ENCODE results near the gene ARHGAP6. TPM values are rescaled to one million over a fixed set of nuclear protein-coding genes. Genes with fewer than 3 reads are reported as not detected.

Gene ARHGAP6
- total RNA-seq, 1 donor from 2014 or later = 33.6 TPM

DNA sequence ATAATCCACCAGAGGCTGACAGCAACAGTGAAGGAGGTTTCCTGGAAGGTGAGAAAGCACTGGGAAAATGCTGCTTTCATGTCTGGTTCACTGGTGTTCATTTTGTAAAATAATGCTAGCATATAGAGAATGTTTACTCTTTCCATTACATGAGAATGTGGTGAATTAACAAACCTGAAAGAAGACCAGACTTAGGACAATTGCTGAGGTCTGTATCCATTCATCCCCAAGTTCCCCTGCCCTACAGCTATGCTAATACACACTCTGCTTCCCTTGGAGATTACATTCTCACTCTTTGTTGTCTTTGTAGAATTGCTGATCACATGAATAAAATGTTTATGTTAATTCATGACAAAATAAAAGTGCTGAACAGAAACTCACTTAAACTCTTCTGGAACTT lies 99.5 kb downstream of the ARHGAP6 start:
- Histone ChIP-seq H3K27ac (no peak overlapping the region), H3K27me3 (no peaks in the 10 kb centered on the region), H3K4me1 (no peaks in the 10 kb centered on the region), H3K4me3 (no peak overlapping the region), H3K36me3 (no peaks in the 10 kb centered on the region), H3K9me3 (no peaks in the 10 kb centered on the region)
- no peak for DNase-seq (ENCODE audit: low spot score in 2 of 2)
- TF ChIP-seq, protein P1, sequence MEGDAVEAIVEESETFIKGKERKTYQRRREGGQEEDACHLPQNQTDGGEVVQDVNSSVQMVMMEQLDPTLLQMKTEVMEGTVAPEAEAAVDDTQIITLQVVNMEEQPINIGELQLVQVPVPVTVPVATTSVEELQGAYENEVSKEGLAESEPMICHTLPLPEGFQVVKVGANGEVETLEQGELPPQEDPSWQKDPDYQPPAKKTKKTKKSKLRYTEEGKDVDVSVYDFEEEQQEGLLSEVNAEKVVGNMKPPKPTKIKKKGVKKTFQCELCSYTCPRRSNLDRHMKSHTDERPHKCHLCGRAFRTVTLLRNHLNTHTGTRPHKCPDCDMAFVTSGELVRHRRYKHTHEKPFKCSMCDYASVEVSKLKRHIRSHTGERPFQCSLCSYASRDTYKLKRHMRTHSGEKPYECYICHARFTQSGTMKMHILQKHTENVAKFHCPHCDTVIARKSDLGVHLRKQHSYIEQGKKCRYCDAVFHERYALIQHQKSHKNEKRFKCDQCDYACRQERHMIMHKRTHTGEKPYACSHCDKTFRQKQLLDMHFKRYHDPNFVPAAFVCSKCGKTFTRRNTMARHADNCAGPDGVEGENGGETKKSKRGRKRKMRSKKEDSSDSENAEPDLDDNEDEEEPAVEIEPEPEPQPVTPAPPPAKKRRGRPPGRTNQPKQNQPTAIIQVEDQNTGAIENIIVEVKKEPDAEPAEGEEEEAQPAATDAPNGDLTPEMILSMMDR (IDR thresholded peaks at IDR 0.05) = no peak
- intact Hi-C loops (cut with DNase I) = loop anchor here (10.0 kb wide), 1 partner anchor 59 kb away; no protein-coding TSS in a partner anchor

DNA sequence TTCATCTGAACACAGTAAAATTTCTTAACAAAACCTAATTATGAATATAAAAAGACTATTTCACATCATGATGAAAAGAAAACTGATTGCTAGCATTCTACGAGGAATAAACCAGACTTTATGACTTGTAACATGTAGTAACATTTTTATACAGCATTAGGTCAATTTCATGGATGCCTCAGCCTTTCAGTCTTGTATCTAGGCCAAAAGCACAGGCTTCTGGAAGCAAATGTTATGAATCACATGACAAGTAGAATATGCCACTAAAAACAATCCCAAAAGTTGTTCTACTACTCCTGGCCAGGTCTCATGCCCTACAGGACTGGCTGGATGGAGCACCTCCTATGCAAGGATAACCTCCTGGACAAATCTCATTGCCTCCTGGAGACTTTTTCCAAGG lies 101.2 kb downstream of the ARHGAP6 start:
- H3K27me3 ChIP-seq = no peaks in the 10 kb centered on the region
- H3K4me1 ChIP-seq = no peaks in the 10 kb centered on the region
- no peak for DNase-seq (ENCODE audit: low spot score in 2 of 2)
- H3K4me3 ChIP-seq = no peak overlapping the region
- TF ChIP-seq, protein P1 (IDR thresholded peaks at IDR 0.05) = no peak
- H3K27ac ChIP-seq = no peak overlapping the region
- intact Hi-C loops (cut with DNase I) = loop anchor here (10.0 kb wide), 1 partner anchor 60 kb away; no protein-coding TSS in a partner anchor
- H3K36me3 ChIP-seq = no peaks in the 10 kb centered on the region
- no peaks in the 10 kb centered on the region for H3K9me3 ChIP-seq

DNA sequence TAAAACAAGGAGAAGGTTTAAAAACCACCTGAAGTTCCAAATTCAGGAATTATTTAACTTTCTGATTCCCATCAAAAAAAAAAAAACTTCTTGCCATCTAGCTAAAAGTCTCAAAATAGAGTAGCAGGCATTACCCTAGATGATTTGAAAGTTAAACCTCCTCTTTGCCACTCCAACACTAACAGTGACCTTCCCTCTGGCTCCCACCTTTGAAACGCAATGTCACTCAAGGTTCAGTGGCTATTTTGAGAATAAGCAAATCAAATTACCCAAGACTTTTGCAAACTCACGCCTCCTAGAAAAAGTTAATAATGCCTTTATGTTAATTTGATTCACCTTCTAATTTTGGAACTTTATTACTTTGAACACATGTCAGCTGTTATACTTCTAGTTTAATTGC lies 103.2 kb downstream of the ARHGAP6 start:
- no peaks in the 10 kb centered on the region for H3K27me3 ChIP-seq
- intact Hi-C loops (cut with DNase I) = loop anchor here (10.0 kb wide), 1 partner anchor 62 kb away; no protein-coding TSS in a partner anchor
- no peaks in the 10 kb centered on the region for H3K36me3 ChIP-seq
- no peak overlapping the region for H3K27ac ChIP-seq
- TF ChIP-seq, protein P1 (IDR thresholded peaks at IDR 0.05) = no peak
- H3K4me3 ChIP-seq = no peak overlapping the region
- DNase-seq (ENCODE audit: low spot score in 2 of 2) = no peak
- H3K9me3 ChIP-seq = no peaks in the 10 kb centered on the region
- no peaks in the 10 kb centered on the region for H3K4me1 ChIP-seq

DNA sequence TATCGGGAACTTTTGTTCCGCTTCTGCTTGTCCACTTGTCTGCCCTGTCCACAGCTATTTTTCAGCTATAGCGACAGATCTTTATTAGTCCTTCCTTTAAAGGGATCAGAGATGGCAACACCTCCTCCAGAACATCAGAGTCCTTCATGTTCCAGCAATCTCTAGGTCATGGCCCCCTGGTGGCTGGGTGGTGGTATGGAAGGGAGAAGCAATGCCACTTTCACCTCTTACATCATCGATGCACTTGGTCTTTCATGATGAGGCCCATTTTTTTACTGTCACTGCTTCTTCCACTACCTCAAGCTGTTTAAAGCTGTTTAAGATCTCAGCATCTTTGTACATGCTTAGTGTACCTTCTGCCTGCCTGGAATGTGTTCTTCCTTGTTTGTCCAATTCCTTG lies 106.7 kb downstream of the ARHGAP6 start:
- H3K27me3 ChIP-seq = no peaks in the 10 kb centered on the region
- no peaks in the 10 kb centered on the region for H3K4me1 ChIP-seq
- H3K36me3 ChIP-seq = no peaks in the 10 kb centered on the region
- intact Hi-C loops (cut with DNase I) = no loop called here
- no peak for DNase-seq (ENCODE audit: low spot score in 2 of 2)
- TF ChIP-seq, protein P1 (IDR thresholded peaks at IDR 0.05) = peak in 1 of 3 experiments; percentile 14
- no peak overlapping the region for H3K27ac ChIP-seq
- H3K4me3 ChIP-seq = no peak overlapping the region
- no peaks in the 10 kb centered on the region for H3K9me3 ChIP-seq

DNA sequence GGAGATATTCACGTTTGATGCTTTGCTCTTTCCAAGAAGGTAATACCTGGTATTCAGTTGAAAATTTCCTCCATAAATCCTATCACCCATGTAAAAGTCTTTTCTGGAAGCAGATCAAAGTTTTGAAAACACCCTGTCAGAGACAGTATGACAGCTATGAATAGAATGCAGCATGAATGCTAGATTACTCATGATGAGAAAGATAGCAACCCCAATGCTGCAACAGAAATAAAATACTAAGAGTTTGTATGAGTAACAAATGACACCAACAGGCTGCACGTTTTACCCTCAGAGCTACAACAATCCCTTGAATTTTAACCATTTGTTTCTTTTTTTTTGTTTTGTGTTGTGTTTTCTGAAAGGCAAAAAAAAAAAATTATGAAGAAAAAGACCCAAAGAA lies 108.6 kb downstream of the ARHGAP6 start:
- TF ChIP-seq, protein P1 (IDR thresholded peaks at IDR 0.05) = no peak
- Histone ChIP-seq H3K4me3 (no peak overlapping the region), H3K4me1 (no peaks in the 10 kb centered on the region), H3K27me3 (no peaks in the 10 kb centered on the region), H3K9me3 (no peaks in the 10 kb centered on the region), H3K27ac (no peak overlapping the region), H3K36me3 (no peaks in the 10 kb centered on the region)
- intact Hi-C loops (cut with DNase I) = no loop called here
- no peak for DNase-seq (ENCODE audit: low spot score in 2 of 2)

DNA sequence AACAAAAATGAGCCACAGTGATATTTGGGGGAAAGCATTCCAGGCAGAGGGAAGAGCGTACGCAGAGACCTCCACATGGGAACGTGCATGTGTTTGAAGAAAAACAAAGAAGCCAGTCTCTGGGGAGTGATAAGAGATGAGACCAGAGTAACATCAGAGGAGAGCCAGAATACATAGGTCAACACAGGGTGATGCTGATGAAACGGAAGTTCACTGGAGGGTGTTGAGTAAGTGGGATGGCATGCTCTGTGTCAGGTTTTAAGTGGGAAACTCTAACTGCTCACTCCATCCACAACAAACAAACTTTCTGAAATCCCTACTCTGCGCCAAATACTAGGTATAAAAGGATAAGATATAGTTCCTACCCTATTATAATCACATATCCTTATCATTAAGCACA lies 110.0 kb downstream of the ARHGAP6 start:
- TF ChIP-seq, protein P1 (IDR thresholded peaks at IDR 0.05) = no peak

More for the DNA sequence above, 110.0 kb downstream of the ARHGAP6 start:
- Histone ChIP-seq H3K27ac (no peak overlapping the region), H3K4me3 (no peak overlapping the region), H3K27me3 (no peaks in the 10 kb centered on the region), H3K4me1 (no peaks in the 10 kb centered on the region), H3K9me3 (no peaks in the 10 kb centered on the region), H3K36me3 (no peaks in the 10 kb centered on the region)
- no peak for DNase-seq (ENCODE audit: low spot score in 2 of 2)
- intact Hi-C loops (cut with DNase I) = no loop called here

Data from ascending aorta (tissue), 2 donors.